ENCODE measurements around the gene SAMD4B. TPM values are rescaled to one million over a fixed set of nuclear protein-coding genes. Genes with fewer than 3 reads are reported as not detected.

The SAMD4B gene
- total and polyA plus RNA-seq, 4 donors: 77.6 to 103 (median 86.8) TPM

DNA sequence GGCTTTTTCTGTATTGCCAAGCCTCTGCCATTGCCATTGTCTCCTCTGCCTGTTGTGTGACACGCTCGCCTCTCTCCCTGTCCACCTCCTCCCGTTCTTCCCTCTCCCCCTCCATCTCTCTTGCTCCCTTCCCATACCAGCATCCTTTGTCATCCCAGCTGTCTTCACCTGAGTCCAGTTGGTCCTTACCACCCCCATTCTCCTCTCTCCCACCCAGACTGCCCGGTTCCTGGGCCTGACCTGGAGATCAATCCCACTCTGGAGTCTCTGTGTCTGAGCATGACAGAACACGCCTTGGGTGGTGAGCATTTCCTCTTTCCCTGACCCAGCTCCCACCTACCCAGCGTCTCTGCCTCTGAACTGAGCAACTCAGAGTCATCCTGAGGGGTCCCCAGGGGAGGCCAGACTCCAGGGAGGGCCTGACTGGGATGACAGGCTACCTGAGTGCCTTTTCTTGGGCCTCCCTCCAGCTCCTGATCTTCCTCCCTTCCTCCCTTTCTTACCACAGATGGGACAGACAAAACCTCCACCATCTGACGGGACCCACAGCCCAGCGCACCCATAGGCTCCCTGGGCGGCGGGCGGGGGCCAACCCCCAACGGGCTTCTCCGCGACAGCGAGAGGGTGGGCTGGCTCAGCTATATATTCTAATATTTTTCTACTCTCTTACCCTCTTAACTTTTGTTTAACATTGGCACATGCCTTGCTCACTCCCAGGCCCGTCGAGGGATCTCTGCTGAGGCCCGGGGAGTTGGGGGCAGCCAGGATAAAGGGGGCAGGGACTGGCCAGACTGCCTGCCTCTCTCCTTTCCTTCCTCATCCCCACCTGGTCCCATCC is 41.0 kb downstream of the SAMD4B start:
- DNase-seq: no peak
- Histone ChIP-seq H3K4me1 (ENCODE audit: control insufficient read depth in 5 of 5, insufficient read depth in 5 of 5, low read length in 5 of 5) (no peaks in the 10 kb centered on the region), H3K27me3 (ENCODE audit: control insufficient read depth in 3 of 3, insufficient read depth in 3 of 3, low read length in 2 of 3) (no peaks in the 10 kb centered on the region), H3K9me3 (ENCODE audit: control insufficient read depth in 4 of 4, insufficient read depth in 3 of 4, low read length in 3 of 4) (no peaks in the 10 kb centered on the region), H3K4me3 (no peak overlapping the region), H3K36me3 (ENCODE audit: control insufficient read depth in 4 of 4, insufficient read depth in 4 of 4, low read length in 4 of 4) (peaks cover 20 to 70% (median 56%) of the 10 kb centered on the region in 4 donors), H3K27ac (ENCODE audit: low read depth in 1 of 2, low read length in 1 of 2) (no peak overlapping the region), H3K9ac (ENCODE audit: insufficient read depth in 1 of 2, low read length in 2 of 2) (no peak overlapping the region)
- TF ChIP-seq, protein P1, sequence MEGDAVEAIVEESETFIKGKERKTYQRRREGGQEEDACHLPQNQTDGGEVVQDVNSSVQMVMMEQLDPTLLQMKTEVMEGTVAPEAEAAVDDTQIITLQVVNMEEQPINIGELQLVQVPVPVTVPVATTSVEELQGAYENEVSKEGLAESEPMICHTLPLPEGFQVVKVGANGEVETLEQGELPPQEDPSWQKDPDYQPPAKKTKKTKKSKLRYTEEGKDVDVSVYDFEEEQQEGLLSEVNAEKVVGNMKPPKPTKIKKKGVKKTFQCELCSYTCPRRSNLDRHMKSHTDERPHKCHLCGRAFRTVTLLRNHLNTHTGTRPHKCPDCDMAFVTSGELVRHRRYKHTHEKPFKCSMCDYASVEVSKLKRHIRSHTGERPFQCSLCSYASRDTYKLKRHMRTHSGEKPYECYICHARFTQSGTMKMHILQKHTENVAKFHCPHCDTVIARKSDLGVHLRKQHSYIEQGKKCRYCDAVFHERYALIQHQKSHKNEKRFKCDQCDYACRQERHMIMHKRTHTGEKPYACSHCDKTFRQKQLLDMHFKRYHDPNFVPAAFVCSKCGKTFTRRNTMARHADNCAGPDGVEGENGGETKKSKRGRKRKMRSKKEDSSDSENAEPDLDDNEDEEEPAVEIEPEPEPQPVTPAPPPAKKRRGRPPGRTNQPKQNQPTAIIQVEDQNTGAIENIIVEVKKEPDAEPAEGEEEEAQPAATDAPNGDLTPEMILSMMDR (IDR thresholded peaks at IDR 0.05; ENCODE audit: control extremely low read depth, extremely low read depth): no peak
- 94% methylated on average over 18 of the region's 18 CpGs for WGBS, 2 donors
- no peak for ATAC-seq (ENCODE audit: insufficient read depth, low FRiP score)

GRCh38 chr19:39384839-39385568 is 42.8 kb downstream of the SAMD4B start:
- no peak for ATAC-seq (ENCODE audit: insufficient read depth, low FRiP score)
- 64 to 67% methylated on average over 9 of the region's 9 CpGs for WGBS, 2 donors

GRCh38 chr19:39385629-39386411 is 43.6 kb downstream of the SAMD4B start:
- peaks cover 18 to 58% (median 50%) of the 10 kb centered on the region in 4 donors for H3K36me3 ChIP-seq (ENCODE audit: control insufficient read depth in 4 of 4, insufficient read depth in 4 of 4, low read length in 4 of 4)
- ATAC-seq (ENCODE audit: insufficient read depth, low FRiP score) (no peak), DNase-seq (no peak)
- H3K9me3 ChIP-seq (ENCODE audit: control insufficient read depth in 4 of 4, insufficient read depth in 3 of 4, low read length in 3 of 4): no peaks in the 10 kb centered on the region
- H3K4me3 ChIP-seq: no peak overlapping the region
- H3K27me3 ChIP-seq (ENCODE audit: control insufficient read depth in 3 of 3, insufficient read depth in 3 of 3, low read length in 2 of 3): no peaks in the 10 kb centered on the region
- WGBS, 2 donors: 82 to 85% methylated on average over 20 of the region's 20 CpGs
- no peak overlapping the region for H3K9ac ChIP-seq (ENCODE audit: insufficient read depth in 1 of 2, low read length in 2 of 2)
- TF ChIP-seq, protein P1 (IDR thresholded peaks at IDR 0.05; ENCODE audit: control extremely low read depth, extremely low read depth): no peak
- H3K4me1 ChIP-seq (ENCODE audit: control insufficient read depth in 5 of 5, insufficient read depth in 5 of 5, low read length in 5 of 5): peaks cover 3 to 10% (median 6%) of the 10 kb centered on the region in 5 donors
- no peak overlapping the region for H3K27ac ChIP-seq (ENCODE audit: low read depth in 1 of 2, low read length in 1 of 2)

More at GRCh38 chr19:39384839-39385568, 42.8 kb downstream of the SAMD4B start:
- H3K27me3 ChIP-seq (ENCODE audit: control insufficient read depth in 3 of 3, insufficient read depth in 3 of 3, low read length in 2 of 3): no peaks in the 10 kb centered on the region
- peaks cover 3 to 6% (median 4%) of the 10 kb centered on the region in 5 donors for H3K4me1 ChIP-seq (ENCODE audit: control insufficient read depth in 5 of 5, insufficient read depth in 5 of 5, low read length in 5 of 5)
- no peaks in the 10 kb centered on the region for H3K9me3 ChIP-seq (ENCODE audit: control insufficient read depth in 4 of 4, insufficient read depth in 3 of 4, low read length in 3 of 4)
- H3K27ac ChIP-seq (ENCODE audit: low read depth in 1 of 2, low read length in 1 of 2): no peak overlapping the region
- peaks cover 20 to 66% (median 57%) of the 10 kb centered on the region in 4 donors for H3K36me3 ChIP-seq (ENCODE audit: control insufficient read depth in 4 of 4, insufficient read depth in 4 of 4, low read length in 4 of 4)
- TF ChIP-seq, protein P1 (IDR thresholded peaks at IDR 0.05; ENCODE audit: control extremely low read depth, extremely low read depth): no peak
- H3K4me3 ChIP-seq: no peak overlapping the region
- no peak for DNase-seq
- no peak overlapping the region for H3K9ac ChIP-seq (ENCODE audit: insufficient read depth in 1 of 2, low read length in 2 of 2)
